RWPE2 (cell line): ENCODE measurements around the gene GNA15.

Source experiments
- ATAC-seq: fragments of 200-7000 bp; cut with Tn5 transposase; 3 replicates; pipeline ENCODE4 v1.9.1; 2021; ENCODE audit warnings: low read depth
- DNase-seq: peaks from one replicate; pipeline ENCODE4 v3.0.0-alpha.2; 2020; ENCODE audit warnings: low spot score
- H3K27ac ChIP-seq: fragments of 450-650 bp; 2 replicates; pipeline ENCODE4 v1.5.1; 2017; ENCODE audit warnings: mild to moderate bottlenecking; ENCODE audit not compliant: poor library complexity, severe bottlenecking
- H3K27me3 ChIP-seq: fragments of 250-450 bp; sonication (Bioruptor Pico); 2 replicates; pipeline ENCODE4 v1.5.1; 2021; ENCODE audit warnings: mild to moderate bottlenecking, moderate library complexity; ENCODE audit not compliant: insufficient read depth, poor library complexity, severe bottlenecking
- H3K36me3 ChIP-seq: fragments of 250-450 bp; sonication (Bioruptor Pico); 2 replicates; pipeline ENCODE4 v1.5.1; 2020; ENCODE audit warnings: low read depth, mild to moderate bottlenecking, moderate library complexity
- H3K4me1 ChIP-seq: fragments of 250-450 bp; sonication (Bioruptor Pico); 2 replicates; pipeline ENCODE4 v1.5.1; 2021; ENCODE audit warnings: mild to moderate bottlenecking, moderate library complexity; ENCODE audit not compliant: insufficient read depth, poor library complexity, severe bottlenecking
- H3K4me3 ChIP-seq: fragments of 250-450 bp; sonication (Bioruptor Pico); 2 replicates; pipeline ENCODE4 v1.5.1; 2021; ENCODE audit warnings: mild to moderate bottlenecking, moderate library complexity; ENCODE audit not compliant: severe bottlenecking
- H3K9me3 ChIP-seq: fragments of 250-450 bp; sonication (Bioruptor Pico); 2 replicates; pipeline ENCODE4 v1.5.1; 2021; ENCODE audit warnings: mild to moderate bottlenecking, moderate library complexity; ENCODE audit not compliant: severe bottlenecking
- TF ChIP-seq, protein P1 (sequence below): fragments of 450-650 bp; IDR thresholded peaks from one replicate; pipeline ENCODE4 v1.5.1; 2017; ENCODE audit warnings: mild to moderate bottlenecking, moderate library complexity; ENCODE audit not compliant: poor library complexity, severe bottlenecking

GNA15 gene

DNA sequence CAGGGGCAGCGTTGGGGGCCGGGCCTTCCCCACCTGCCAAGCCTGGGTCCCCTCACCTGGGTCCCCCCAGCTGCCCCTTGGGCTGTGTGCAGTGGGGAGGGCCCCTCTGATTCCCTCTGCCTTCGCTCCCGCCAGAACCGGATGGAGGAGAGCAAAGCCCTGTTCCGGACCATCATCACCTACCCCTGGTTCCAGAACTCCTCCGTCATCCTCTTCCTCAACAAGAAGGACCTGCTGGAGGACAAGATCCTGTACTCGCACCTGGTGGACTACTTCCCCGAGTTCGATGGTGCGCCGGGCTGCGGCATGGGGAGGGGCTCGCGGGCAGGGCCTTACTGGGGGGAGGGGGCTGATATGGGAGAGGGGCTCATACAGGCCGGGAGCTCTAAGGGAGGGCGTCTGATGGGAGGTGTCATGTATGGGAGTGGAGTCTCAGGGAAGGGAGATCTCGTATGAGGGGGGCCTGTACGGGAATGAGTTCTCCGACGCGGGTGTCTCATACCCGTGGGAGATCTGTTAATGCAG, 16.7 kb upstream of the GNA15 start:
- DNase-seq (no peak), ATAC-seq (no peak)
- no peaks in the 10 kb centered on the region for H3K9me3 ChIP-seq
- no peaks in the 10 kb centered on the region for H3K4me1 ChIP-seq
- TF ChIP-seq, protein P1, sequence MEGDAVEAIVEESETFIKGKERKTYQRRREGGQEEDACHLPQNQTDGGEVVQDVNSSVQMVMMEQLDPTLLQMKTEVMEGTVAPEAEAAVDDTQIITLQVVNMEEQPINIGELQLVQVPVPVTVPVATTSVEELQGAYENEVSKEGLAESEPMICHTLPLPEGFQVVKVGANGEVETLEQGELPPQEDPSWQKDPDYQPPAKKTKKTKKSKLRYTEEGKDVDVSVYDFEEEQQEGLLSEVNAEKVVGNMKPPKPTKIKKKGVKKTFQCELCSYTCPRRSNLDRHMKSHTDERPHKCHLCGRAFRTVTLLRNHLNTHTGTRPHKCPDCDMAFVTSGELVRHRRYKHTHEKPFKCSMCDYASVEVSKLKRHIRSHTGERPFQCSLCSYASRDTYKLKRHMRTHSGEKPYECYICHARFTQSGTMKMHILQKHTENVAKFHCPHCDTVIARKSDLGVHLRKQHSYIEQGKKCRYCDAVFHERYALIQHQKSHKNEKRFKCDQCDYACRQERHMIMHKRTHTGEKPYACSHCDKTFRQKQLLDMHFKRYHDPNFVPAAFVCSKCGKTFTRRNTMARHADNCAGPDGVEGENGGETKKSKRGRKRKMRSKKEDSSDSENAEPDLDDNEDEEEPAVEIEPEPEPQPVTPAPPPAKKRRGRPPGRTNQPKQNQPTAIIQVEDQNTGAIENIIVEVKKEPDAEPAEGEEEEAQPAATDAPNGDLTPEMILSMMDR: no peak
- H3K27ac ChIP-seq: no peak overlapping the region
- no peak overlapping the region for H3K4me3 ChIP-seq
- peaks cover 17% of the 10 kb centered on the region for H3K36me3 ChIP-seq
- H3K27me3 ChIP-seq: no peaks in the 10 kb centered on the region

- TF ChIP-seq, protein P1: no peak
- Histone ChIP-seq H3K4me3 (no peak overlapping the region), H3K9me3 (no peaks in the 10 kb centered on the region), H3K4me1 (no peaks in the 10 kb centered on the region), H3K36me3 (peaks cover 15% of the 10 kb centered on the region), H3K27me3 (no peaks in the 10 kb centered on the region), H3K27ac (no peak overlapping the region)
- DNase-seq: no peak
- no peak for ATAC-seq
These were observed 16.0 kb upstream of the GNA15 start for GRCh38 chr19:3119693-3120380.

DNA sequence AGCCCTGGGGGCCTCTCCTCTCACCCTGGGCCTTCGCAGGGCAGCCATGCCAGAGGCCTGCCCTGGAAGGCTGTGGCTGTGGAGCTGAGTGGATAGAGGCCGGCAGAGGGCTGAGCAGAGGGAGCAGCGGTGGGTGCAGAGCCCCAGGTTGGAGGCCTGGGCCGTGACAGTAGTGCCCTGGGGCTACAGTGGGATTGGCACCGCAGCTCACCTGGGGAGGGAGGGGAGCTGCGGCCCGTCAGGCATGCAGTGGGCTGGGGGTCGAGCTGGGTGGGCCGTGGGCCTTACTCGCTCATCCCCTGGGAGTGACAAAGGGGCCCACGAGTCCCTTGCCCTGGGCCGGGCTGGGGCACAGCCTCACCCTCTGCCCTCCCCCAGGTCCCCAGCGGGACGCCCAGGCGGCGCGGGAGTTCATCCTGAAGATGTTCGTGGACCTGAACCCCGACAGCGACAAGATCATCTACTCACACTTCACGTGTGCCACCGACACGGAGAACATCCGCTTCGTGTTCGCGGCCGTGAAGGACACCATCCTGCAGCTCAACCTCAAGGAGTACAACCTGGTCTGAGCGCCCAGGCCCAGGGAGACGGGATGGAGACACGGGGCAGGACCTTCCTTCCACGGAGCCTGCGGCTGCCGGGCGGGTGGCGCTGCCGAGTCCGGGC, 15.1 kb upstream of the GNA15 start:
- ATAC-seq: peak; percentile 22; the same call in 2 of the 3 replicates
- Histone ChIP-seq H3K36me3 (peaks cover 9% of the 10 kb centered on the region; the same call in 1 of the 2 replicates), H3K27ac (no peak overlapping the region), H3K9me3 (no peaks in the 10 kb centered on the region), H3K4me3 (no peak overlapping the region), H3K4me1 (no peaks in the 10 kb centered on the region), H3K27me3 (no peaks in the 10 kb centered on the region)
- TF ChIP-seq, protein P1: no peak
- DNase-seq: peak; percentile 47

DNA sequence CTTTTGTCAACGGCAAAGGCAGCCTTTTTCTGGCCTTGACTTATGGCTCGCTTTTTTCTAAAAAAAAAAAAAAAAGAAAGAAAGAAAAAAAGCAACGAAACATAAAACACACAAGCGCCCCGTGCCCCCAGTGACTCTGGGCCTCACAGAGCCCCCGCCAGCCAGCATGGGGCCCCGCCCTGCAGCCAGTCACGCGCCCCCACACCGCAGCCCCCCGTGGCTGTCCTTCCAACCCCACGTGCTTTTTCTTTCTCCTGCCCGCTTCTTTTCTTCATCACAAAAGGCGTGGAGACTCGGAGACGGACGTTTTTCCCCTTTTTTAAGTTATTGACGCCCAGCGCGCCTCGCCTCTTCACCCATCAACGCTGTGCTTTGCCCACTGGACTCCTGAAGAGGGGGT, 14.4 kb upstream of the GNA15 start:
- no peak overlapping the region for H3K4me3 ChIP-seq
- H3K36me3 ChIP-seq: peaks cover 8% of the 10 kb centered on the region
- no peaks in the 10 kb centered on the region for H3K4me1 ChIP-seq
- H3K9me3 ChIP-seq: no peaks in the 10 kb centered on the region
- no peaks in the 10 kb centered on the region for H3K27me3 ChIP-seq
- no peak for DNase-seq
- H3K27ac ChIP-seq: no peak overlapping the region
- TF ChIP-seq, protein P1: no peak
- ATAC-seq: no peak
